HT1080 (cell line): ENCODE data around the gene SLC12A7. TPM values are rescaled to one million over a fixed set of nuclear protein-coding genes. Genes with fewer than 3 reads are reported as not detected.

Experiments used
- DNase-seq: peaks from one replicate; pipeline ENCODE4 v3.0.0-alpha.2; 2015; ENCODE audit warnings: low read depth
- total RNA-seq: library from RNA; depleted of rRNA; stranded (reverse); fragments of >200 nt; shearing (Covaris generic); gene quantifications from 2 replicates; pipeline ENCODE4 v1.2.3, GENCODE V29; 2014

Gene SLC12A7
- total RNA-seq, 1 experiment from 2014 or later = 2.4 TPM

GRCh38 chr5:1112596-1113331, 901 bp upstream of the SLC12A7 start:
- DNase-seq = peak; percentile 34

DNA sequence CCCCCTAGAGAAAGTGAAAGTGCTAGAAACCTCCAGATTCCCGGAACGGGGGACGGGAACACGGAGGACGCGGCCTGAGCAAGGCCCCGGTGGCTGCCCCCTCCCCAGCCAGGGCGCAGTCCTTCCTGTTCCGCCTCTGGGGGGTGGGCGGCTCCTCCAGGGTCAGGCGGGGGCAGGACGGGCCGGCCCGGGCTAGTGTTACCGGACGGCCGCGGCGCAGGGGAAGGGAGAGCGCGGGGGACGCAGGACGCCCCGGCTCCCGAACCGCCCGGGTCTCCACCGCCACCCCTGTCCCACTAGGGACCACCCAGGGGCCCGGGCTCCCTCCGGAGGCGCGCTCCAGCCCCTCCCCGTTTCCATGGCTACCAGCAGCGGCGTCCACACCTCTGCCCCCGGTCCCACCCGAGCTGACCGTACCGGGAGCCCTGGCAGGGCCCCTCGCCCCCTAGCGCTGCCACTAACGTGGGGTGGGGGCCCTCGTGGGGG, 579 bp downstream of the SLC12A7 start:
- no peak for DNase-seq

GRCh38 chr5:1110307-1111240, 1.3 kb downstream of the SLC12A7 start:
- no peak for DNase-seq

- no peak for DNase-seq
Observed at GRCh38 chr5:1109542-1110306, 2.1 kb downstream of the SLC12A7 start.

DNA sequence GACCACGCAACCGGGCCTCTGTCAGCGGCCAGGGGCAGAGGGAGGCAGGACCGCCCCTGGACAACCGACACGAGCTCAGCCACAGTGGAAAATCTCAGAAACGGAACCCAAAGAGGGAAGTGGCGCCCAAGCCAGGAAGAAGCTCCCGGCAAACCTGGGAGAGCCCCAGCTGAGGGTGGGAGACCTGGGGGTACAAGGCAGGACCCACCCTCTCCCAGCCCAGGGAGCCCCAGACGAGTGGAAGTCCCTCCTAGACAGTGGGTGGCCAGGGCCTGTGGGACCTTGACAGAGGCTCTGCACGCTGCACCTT, 3.0 kb downstream of the SLC12A7 start:
- no peak for DNase-seq

DNA sequence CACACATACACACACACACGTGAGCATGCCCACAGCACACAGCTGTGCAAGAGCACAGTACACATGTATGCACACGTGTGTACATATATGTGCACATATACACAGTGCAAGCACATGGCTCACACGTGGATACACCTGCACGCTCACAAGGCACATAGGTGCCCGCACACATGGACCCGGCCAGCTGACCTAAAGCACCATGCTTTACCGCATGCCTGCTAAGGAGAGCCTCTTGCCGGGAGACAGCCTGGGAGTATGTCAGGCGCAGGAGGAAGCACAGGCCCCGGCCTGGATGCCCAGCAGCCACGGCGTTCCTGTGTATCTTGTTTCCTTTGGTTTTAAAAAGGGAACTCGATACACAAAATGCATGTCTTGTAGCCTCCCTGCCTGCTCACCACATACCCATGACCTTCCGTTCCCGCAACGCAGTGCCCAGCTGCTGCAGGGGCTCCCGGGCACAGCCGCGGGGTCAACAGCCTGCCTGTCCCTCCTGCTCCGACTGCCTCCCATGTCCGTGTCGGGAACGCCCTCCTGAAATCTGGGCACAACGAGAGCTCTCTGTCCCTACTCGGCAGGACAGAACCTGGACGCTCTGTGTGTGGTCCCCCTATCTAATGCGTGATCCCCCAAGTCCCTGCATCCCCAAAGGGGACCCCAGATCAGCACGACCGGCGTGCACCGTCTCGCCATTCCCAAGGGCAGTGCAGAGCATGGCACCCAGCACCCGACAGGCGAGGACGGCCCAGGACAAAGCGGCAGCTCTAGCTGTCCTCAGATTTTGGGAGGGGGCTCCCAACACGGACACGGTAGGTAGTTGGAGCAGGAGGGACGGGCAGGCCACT, 3.6 kb downstream of the SLC12A7 start:
- DNase-seq = no peak

GRCh38 chr5:1107167-1108022, 4.5 kb downstream of the SLC12A7 start:
- DNase-seq = no peak

GRCh38 chr5:1106385-1107166, 5.3 kb downstream of the SLC12A7 start:
- DNase-seq = no peak

DNA sequence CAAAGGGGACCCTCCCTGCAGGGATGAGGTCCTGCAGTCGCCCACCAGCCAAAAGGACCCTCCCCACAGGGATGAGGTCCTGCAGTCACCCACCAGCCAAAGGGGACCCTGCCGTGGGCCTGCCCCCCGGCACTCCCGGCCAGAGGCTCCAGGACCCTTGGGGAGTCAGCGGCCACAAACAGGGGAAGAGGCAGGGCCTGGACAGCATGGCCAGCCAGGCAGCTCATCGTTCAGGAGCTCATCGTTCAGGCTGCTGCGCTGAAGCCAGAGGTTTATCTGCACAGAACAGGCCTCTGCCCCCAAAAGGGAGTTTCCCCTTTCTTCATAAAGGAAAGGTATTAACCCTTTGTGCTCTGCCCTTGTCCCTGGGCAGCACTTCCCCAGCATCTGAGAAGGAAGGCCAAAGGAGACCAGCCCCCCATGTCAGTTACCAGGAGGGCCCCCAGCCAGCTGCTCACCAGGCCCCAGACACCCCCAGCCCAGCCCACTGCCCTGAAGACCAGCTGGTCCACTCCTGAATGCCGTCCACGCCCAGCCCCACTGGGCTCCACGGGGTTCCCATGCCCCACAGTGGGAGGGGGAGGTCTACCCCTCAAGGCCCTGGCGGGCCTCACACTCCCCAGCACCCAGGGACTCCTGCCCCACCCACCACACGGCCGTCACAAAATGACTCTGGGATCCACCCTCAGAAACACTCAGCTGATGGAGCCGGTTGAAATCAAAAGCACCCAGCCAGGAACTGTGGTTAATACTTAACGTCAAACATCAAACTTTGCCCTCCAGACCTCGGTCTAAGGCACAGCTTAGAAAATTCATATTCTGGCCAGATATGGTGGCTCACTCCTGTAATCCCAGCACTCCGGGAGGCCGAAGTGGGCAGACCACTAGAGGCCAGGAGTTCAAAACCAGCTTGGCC, 6.3 kb downstream of the SLC12A7 start:
- DNase-seq = no peak

DNA sequence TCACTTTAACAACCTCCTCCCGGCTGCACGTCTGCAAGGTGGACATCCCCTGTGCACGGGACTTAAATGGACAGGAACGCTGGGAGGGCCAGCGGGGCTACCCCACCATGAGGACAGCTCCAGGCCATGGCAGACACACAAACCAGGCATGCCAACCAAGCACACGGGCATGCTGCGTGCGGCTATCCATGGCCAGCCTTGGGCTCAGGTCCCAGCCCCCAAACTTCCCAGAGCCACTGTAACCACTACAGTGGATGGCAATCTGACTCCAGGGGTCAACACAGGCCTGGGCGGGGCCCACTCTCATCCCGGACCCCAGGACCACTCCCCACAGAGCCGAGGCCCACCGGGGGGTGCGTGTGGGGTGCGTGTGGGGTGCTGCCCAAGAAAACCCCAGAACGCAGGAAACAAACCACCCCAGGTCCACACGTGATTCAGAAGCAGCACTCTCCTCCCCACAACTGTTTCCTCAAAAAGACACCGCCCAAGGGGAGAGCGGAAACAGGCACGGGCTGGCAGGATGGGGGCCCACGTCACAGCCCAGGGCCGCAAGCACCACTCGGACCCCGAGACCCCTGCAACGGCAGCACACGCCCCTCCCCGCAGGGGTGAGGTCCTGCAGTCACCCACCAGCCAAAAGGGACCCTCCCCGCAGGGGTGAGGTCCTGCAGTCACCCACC, 7.4 kb downstream of the SLC12A7 start:
- DNase-seq = no peak

DNA sequence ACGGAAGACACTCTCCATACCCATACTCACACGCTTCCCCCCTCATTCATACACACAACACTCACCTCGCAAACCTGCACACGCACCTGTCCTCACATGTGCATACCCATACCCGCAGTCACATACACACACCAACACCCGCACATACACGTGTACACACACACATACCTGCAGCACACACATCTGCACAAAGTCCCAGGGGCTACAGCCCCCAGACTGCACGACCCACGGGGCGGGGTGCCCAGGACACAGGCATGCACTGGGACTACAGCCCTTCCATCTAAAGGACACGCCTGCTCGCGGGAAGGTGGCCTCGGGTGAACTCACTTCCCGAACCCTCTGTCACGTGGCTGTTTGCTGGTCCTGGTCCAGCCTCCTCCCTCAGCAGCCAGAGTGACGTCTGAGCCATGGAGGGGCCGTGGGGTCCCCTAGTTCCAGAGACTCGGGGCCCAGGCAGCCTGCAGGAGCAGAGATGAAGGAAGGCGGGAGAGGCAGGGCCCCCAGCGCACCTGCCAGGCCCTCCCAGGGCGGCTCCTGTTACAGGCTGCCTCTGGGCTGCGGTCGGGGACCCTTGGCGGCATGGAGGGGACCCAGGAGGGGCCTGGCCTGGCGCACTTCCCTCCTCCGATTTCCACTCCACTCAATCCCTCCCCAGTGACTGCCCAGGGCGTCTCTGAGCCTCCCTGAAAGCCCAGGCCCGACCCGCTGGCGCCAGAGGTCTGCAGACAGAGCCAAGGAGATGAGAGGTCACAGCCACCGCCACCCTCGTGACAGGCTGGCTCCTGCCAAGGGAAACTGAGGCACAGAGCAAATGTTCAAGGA, 8.1 kb downstream of the SLC12A7 start:
- no peak for DNase-seq

GRCh38 chr5:1103093-1103492, 8.8 kb downstream of the SLC12A7 start:
- no peak for DNase-seq

DNA sequence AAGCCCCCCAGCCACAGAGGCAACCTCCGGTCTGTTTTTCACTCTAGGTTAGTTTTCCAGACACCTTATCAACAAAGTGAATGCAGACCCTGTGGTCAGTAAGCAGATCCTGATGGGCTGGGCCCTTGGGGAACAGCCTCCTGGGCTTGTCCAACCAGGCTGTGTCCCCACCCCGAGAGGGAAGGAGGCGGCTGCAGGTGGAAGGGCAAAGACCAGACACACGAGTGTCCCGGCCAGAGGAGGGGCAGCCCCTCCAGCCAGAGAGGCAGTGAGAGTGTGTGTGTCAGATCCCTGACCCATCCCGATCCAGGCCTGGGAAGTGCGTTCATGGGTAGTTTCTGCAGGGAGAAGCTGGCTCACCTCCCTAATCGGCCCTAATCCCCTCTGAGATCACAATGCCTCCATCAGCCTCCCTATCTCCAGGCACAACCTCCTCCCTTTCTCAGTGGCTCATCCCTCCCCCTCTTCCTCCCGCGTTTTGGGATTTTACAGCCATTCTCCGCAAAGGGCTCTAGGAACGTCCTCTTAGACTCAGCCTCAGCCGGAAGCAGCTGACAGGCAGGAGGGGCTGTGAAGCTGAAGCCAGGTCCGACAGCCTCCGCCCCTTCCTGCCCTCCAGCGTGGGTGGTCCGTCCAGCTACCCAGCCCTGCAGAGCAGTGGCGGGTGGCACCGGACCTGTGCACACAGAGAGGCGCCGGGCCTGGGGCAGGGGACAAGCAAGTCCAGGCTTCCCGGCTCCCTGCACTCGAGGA, 9.7 kb downstream of the SLC12A7 start:
- no peak for DNase-seq

GRCh38 chr5:1100664-1101574, 10.9 kb downstream of the SLC12A7 start:
- DNase-seq = no peak
